IPS-NIHi7 (cell line): Measurements from ENCODE around the gene ESRRB.
"Not testable (repeated sequence)": the region's sequence is repeated elsewhere in the genome, so short reads cannot be mapped to it uniquely, and the experiment has no call there.

ENCODE experiments used
- DNase-seq: peaks from one replicate; pipeline ENCODE4 v3.0.0; 2012; ENCODE audit warnings: mixed read lengths; ENCODE audit errors: extremely low spot score

ESRRB gene

DNA sequence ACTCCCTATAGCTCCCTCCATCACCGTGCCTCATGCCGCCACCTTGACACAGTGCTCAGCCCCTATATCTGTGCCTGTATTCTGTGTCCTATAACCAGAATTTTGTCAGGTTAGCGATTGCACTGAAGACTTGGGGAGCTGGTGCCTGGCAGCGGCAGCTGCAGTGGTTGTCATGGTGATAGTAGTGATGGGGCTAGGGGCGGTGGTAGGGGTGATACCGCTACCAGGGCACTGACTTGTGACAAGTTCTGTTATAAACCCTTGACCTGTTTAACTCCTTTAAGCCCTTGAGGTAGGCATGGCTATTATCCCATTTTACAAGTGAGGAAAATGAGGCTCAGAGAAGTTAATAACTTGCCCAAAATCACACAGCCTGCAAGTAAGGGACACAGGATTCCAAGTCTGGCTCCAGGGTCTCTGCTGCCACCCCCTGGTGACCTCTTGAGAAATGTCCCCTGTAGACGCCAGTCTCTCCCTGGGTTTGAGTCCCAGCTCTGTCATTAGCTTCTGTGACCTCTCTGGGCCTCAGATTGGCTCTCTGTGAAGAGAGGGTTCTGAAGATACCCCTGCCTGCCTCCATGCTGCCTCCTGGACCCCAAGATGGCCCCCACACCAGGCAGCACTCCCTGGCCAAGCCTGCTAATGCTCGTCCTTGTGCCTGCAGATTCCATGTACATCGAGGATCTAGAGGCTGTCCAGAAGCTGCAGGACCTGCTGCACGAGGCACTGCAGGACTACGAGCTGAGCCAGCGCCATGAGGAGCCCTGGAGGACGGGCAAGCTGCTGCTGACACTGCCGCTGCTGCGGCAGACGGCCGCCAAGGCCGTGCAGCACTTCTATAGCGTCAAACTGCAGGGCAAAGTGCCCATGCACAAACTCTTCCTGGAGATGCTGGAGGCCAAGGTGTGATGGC is 121.9 kb downstream of the ESRRB start:
- DNase-seq, result peak; percentile 50

- no peak for DNase-seq
Measured at GRCh38 chr14:76498463-76498935, 122.6 kb downstream of the ESRRB start.

DNA sequence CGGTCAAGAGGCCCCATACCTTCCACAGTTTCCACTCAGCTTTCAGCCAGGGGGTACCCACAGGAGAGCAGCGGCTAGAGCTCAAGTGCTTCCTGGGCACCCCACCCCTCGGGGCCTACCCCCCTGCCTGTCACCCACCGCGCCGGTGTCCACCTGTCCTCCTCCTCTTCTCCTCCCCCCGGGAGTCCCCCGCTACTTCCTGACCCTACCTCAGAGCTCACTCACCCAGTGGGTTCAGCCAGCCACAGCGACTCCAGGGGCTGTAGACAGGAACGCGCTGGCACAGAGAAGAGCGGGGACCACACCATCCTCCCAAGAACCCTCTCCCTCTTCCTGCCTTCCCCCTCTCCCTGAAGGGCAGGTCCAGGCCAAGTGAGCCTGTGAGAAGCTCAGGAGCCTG is 123.0 kb downstream of the ESRRB start:
- no peak for DNase-seq

GRCh38 chr14:76499399-76499798 is 123.5 kb downstream of the ESRRB start:
- no peak for DNase-seq

GRCh38 chr14:76500011-76500410 is 124.1 kb downstream of the ESRRB start:
- DNase-seq, result no peak

DNA sequence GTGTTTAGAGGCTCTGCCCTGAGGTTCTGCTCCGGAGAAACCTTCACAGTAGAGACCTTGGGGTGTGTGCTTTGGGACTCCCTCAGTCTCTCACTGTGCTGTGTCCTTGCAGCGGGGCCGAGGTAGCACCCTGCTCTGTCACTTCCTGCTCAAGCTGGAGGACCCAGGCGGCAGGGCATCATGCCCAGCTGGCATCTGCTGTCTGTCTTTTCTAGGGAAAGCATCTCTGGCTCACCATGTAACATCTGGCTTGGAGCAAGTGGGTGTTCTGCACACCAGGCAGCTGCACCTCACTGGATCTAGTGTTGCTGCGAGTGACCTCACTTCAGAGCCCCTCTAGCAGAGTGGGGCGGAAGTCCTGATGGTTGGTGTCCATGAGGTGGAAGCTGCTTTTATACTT is 124.5 kb downstream of the ESRRB start:
- DNase-seq, result no peak

DNA sequence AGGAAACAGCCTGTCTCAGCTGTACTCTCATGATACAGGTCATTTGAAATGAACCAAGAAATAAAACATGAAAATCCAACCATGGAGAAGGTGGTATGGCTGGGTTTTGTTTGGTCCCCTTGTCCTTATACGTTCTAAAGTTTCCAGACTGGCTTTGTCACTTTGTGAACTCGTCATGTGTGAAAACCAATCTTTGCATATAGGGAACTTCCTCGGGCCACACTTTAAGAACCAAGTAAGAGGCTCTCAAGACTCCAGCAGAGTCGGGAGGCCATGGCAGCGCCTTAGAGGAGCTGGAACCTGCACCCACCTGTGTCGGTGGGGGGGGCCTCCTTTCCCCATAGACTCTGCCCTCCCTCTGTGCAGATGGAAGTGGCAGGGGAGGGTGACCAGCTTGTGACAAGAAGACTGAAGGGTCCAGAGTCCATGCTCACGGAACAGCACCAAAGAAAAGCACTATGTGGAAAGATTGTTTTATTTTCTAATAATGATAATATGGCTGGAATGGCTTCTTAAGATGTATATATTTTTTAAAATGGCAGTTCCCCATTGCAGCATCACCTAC is 125.3 kb downstream of the ESRRB start:
- no peak for DNase-seq

- no peak for DNase-seq
Measured at GRCh38 chr14:76502219-76502618, 126.3 kb downstream of the ESRRB start.

DNA sequence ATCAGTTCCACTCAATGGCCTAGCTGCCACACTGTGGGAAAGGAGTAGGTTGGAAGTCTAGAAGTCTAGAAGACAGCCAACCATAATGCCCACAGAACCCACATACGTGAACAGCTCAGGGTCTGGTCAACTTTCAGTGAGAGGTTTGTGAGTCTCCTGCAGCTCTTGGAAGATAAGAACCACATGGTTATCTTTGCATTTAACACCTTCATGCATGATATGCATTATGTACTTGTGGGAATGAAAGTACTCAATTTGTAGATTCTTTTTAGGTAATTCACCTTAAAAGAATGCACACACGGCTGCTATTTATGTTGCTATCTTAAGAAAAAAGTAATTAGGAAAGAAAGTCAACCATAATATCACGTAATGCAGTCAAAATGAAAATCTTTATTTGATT is 126.7 kb downstream of the ESRRB start:
- DNase-seq, result no peak

- DNase-seq, result no peak
Measured at GRCh38 chr14:76509311-76509710, 133.4 kb downstream of the ESRRB start.

GRCh38 chr14:76510181-76510580 is 134.2 kb downstream of the ESRRB start:
- DNase-seq, result no peak

DNA sequence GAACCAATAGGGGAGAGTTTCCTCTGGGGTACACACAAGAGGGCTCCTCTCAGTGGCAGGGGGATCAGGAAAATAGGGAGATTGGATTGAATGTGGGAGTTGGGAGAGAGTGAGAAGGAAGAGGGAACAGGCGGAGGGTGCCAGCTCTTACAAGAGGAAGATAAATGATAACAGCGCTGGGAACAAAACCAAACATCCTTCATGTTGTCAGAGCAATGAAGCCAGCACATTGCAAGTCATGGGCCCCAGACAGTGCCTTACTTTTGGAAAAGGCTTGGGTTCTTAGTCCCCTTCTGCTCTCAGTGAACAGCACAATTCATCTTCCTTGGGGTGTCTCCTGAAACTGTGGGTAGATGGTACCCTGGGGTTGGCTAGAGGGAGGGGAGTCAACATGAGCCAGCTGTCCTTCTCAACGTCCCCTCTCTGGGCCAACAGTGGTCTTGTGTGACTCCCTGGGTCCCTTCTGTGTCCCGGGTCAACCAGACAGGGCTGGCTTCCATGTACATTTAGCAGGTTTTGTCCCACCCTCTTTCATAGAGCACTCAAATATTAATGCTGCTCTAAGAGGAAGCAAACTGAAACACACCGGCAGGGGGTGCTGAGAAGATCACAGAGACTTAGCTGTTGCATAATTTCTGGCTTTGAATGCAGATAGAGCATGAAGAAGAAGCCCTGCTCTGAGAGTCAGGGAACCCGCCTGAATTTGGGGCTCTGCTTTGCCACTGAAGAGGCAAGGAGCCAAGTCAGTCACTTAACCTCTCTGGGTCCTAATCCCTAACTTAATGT is 138.5 kb downstream of the ESRRB start:
- no peak for DNase-seq

DNA sequence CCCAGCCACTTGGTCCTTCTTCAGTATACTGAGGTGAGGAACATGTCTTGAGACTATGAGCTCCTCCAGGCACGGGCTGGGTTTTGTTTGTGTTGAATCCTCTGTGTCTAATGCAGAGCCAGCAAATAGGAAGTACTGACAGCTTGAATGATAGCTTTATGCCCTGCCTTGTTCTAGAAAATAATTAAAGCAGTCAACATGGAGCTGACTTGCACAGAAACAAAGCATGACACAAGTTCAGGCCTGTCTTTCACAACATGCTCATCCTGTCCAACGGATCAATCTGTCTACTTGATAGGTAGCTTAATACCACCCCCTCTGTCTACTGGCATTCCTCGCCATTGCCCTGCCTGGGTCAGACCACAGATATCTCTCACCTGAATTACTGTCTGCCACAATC is 140.9 kb downstream of the ESRRB start:
- DNase-seq, result no peak

DNA sequence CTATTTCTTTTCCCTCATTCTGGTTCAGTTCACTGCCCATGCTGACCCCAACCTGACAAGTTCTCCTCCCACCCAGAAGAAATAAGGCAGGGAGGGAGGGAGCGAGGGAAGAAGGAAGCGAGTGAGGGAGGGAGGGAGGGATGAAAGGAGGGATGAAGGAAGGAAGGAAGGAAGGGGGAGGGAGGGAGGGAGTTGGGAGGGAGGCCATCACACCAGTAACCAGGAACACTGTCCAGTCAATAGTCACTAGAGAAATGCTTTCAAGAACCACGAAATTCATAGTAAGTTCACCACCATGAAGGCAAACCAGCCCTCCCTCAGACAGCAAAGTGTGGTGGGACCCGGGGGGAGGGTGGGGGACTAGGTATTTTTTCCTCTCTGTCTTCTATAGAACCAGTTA is 142.4 kb downstream of the ESRRB start:
- DNase-seq, result no peak

- no peak for DNase-seq
Measured at GRCh38 chr14:76525106-76525821, 149.3 kb downstream of the ESRRB start.

GRCh38 chr14:76531085-76531484 is 155.1 kb downstream of the ESRRB start:
- no peak for DNase-seq

- no peak for DNase-seq
Measured at GRCh38 chr14:76531821-76532318, 155.9 kb downstream of the ESRRB start.

DNA sequence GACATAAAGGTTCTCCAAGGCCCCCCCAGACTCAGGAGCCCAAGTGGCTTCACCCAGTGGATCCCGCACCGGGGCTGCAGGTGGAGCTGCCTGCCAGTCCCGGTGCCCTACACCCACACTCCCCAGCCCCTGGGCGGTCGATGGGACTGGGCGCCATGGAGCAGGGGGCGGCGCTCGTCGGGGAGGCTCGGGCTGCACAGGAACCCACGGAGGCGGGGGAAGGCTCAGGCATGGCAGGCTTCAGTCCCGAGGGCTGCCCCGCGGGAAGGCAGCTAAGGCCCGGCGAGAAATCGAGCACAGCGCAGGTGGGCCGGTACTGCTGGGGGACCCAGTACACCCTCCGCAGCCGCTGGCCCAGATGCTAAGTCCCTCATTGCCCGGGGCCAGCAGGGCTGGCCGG is 160.7 kb downstream of the ESRRB start:
- DNase-seq, result not testable (repeated sequence)

GRCh38 chr14:76537906-76538647 is 162.1 kb downstream of the ESRRB start:
- DNase-seq, result no peak

GRCh38 chr14:76538648-76539008 is 162.7 kb downstream of the ESRRB start:
- DNase-seq, result no peak

DNA sequence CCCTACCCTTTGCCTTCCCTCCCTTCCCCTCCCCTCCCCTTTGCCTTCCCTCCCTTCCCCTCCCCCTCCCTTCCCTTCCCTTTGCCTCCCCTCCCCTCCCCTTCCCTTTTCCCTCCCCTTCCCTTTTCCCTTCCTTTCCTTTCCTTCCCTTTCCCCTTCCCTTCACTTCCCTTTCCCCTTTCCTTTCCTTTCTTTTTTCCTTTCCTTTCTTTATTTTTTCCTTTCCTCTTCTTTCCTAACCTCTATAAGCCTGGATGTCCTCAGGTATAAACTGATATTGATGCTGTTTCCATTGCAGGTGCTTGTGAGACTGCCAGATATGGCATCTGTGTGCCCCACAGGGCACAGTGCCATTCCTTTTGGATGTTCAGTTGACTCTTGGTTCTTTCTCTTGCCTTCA is 163.2 kb downstream of the ESRRB start:
- no peak for DNase-seq
